Smooth muscle cell of the brain vasculature (primary cell): ENCODE measurements around the gene DNAH8.

Source experiments
- DNase-seq: peaks from one replicate; pipeline ENCODE4 v3.0.0-alpha.2; 2012; ENCODE audit warnings: low read depth, low spot score

Gene DNAH8

GRCh38 chr6:39049575-39050283 is 334.6 kb downstream of the DNAH8 start:
- no peak for DNase-seq

DNA sequence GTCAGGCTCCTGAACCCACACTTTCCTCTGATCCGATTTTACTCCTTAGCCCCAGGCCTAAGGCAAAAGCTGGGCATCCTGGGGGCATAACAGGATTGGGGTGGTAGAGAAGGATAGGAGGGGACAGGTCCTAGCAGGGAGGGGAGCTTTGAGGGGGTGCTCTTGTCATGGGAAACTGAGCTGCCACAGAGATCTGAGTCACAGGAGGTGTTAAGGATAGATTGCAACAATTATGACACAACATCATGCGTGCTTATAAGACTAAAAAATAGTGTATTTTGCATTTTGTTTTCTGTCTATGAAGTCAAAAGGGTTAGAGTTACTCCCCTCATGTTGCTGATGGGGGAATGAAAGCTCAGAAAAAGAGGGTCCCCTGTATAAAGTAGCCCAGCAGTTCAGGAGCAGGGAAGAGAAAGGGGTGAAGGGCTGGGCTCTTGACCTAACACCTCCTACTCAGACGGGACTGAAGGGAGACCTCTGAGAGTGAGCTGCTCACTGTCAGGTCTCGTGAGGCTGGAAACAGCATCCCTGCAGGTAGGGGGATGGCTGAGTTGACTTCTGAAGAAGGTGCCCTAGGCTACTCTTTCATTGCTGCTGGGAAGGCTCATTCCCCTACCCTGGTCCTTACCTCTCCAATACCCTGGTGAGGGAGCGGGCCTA is 335.5 kb downstream of the DNAH8 start:
- DNase-seq = no peak

DNA sequence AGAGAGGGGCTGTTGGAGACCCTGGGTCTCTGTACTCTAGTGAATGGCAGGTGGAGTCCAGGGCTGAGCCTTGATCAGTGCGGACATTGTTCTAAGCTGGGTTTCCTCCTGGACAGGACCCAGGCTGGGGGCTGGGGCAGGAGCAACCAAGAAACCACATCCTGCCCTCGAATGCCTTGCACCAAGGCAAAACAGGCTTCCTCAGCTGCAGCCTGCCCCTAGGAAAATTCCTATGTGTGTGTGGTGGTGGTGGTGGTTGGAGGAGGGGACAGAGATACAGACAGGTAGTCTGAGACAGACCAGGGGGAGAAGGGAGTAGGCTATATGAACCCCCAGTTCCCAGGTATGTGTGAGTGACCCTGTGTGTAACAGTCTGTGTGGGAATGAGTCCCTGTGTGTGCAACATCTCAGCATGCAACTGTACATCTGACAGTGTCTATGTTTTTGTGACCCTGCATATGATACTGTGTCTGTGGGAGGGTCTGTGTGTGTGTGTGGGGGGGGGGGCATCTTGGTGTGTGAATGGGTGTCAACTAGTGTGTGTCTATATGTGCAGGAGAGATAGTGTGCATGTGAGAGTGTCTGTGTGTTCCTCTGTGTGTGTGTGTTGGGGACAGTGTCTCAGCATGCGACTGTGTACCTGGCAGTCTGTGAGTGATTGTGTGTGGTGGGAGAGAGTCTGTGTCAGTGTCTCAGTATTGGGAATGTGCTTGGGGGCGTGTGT is 336.4 kb downstream of the DNAH8 start:
- DNase-seq = no peak

GRCh38 chr6:39053016-39053624 is 338.0 kb downstream of the DNAH8 start:
- no peak for DNase-seq

- DNase-seq = no peak
These were observed 338.9 kb downstream of the DNAH8 start for GRCh38 chr6:39053854-39054576.

DNA sequence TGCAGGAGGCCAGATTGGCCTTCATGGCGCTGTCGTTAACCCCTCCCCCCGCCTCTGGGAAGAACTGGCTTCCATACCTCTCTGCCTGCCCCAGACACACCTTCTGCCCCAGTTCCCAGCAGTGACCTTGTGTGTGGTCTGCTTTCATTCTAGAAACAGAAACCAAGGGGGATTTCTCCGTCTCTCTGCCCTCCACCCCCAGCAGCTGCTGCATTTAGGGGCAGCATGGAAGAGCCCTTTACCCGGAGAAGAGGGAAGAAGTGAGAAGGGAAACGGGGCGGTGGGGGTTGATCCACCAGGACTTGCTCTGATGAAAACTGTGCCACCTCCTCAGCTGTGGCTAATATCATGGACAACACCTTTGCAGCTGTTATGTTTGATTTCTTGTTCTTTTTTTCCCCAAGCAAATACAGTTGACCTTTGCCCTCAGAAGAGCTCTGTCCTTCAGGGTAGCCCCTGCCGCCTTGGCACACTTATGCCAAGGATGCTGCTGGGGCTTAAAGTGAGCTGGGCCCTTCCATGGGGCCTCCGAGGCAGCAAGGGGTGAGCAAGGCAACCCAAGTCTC is 339.5 kb downstream of the DNAH8 start:
- no peak for DNase-seq

DNA sequence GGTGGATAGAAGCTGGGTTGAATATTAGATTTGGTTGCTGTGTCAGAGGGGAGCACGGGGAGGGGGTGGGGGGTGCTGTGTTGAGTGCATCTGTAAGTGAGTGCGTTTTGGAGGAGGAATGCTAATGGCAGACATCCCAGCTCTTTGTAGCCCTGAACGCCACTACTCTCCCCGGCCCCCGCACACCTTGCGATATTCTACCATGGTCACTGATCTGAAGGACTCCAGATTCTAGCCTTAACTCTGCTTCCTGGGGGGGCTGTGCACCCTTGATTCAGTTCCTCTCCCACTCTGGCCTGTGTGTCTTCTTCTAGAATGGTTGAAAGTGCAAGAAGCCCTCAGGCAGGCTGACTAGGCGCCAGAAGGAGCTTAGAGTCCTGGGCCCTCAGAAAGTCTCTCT is 340.6 kb downstream of the DNAH8 start:
- DNase-seq = no peak

DNA sequence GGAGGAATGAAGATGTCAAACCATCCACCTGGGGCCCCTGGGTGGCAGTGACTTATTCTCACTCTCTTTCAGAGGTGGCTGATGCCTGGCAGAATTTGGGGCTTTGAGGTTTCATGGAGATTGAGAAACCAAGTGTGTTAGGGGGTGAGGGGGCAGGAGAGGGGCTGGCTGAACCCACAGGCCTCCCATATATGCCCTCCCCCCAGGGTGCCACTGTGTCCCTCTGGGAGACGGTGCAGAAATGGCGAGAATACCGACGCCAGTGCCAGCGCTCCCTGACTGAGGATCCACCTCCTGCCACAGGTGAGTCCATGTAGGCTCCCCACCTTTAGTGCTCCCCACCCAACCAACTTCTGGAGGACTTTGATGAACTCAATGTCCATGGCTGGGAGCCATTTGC is 341.1 kb downstream of the DNAH8 start:
- DNase-seq = no peak

GRCh38 chr6:39056681-39057080 is 341.6 kb downstream of the DNAH8 start:
- DNase-seq = no peak

DNA sequence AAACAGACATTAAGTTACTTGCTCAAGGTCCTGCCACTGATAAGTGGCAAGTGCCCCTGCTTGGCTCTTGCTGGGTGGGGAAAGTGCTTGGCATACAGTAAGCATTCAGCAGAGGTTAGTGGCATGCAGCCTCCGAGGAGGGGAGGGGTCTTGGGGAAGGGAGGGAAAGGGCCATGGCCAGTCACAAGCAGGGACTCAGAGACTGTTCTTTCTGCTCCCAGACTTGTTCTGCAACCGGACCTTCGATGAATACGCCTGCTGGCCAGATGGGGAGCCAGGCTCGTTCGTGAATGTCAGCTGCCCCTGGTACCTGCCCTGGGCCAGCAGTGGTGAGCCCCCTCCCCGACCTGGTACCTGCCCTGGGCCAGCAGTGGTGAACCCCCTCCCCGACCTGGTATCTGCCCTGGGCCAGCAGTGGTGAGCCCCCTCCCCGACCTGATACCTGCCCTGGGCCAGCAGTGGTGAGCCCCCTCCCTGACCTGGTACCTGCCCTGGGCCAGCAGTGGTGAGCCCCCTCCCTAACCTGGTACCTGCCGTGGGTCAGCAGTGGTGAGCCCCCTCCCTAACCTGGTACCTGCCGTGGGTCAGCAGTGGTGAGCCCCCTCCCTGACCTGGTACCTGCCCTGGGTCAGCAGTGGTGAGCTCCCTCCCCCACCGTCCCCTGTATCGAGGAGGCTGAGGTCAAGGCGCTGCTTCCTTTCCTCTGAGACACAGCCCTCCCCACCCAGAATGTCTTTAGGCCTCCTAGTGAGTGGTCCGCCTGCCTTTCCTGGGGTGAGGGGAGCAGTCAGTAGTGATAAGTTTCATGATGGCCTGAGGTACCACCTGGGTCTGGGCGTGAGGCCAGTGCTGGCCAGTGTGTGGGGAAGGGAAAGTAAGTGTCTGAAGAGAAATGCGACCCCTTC is 342.4 kb downstream of the DNAH8 start:
- no peak for DNase-seq

DNA sequence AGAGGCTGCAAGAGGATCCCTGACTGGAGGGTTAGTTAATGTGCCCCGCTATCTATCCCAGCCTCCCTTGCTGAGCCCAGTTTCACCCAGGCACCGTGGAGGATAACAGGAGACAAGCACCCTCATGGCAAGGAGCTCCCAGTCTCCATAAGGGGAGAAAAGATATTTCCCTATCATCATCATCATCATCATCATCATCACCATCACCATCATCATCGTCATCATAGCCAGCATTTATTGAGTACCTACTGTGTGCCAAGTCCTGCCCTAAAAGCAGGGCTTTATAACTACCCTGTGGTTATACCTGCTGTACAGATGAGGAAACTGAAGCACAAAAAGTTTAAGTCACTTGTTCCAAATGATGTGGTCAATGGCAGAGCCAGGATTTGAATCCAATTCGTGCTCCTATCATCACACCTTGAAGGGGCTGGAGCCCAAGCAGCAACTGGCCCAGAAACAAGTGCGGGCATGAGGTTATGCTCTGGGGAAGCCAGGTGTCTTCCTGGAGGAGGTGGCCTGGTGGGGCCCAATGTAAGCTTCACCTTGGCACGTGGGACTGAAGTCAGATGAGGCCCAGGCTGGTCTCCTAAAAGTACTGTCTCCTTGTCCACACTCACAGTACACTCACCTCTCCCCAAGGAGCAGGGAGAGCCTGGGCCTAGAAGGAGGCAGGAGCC is 343.5 kb downstream of the DNAH8 start:
- no peak for DNase-seq

- no peak for DNase-seq
These were observed 344.6 kb downstream of the DNAH8 start for GRCh38 chr6:39059496-39060310.

GRCh38 chr6:39060467-39061160 is 345.5 kb downstream of the DNAH8 start:
- DNase-seq = no peak

DNA sequence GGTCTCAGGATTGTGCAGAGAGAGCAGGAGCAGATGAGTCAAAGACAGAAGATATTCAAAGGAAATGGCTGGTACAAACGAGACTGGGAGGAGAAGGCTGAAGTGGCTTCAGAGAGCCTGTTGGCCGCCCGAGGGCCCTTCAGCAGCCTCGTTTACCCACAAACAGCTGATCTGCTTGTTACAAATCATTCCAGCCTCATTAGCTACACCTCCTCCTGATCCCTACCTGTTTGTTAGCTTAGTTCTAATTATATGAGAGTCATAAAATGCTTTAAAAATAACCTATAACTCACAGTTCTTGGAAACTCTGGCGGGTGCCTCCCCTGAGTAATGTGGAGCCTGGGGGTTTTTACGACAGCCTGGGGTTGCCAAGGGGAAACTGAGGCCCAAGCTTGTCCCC is 346.1 kb downstream of the DNAH8 start:
- DNase-seq = no peak

DNA sequence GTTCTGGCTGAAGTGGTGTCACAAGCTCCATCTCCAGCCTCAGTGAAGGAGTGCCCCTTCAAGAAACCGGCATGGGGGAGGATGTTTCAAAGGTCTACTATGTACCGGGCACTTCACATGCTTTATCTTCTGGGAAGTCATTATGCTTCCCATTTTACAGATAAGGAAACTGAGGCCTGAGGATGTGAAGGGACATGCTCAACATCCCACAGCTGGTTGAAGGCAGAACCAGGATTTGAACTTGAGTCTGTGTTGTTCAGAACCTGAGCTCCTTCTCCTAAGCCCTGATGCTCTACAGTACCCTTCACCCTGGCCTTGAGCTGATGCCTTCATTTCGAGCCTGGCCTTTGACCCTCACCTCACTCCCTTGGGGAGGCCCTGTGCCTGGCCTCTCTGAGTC is 346.5 kb downstream of the DNAH8 start:
- no peak for DNase-seq

DNA sequence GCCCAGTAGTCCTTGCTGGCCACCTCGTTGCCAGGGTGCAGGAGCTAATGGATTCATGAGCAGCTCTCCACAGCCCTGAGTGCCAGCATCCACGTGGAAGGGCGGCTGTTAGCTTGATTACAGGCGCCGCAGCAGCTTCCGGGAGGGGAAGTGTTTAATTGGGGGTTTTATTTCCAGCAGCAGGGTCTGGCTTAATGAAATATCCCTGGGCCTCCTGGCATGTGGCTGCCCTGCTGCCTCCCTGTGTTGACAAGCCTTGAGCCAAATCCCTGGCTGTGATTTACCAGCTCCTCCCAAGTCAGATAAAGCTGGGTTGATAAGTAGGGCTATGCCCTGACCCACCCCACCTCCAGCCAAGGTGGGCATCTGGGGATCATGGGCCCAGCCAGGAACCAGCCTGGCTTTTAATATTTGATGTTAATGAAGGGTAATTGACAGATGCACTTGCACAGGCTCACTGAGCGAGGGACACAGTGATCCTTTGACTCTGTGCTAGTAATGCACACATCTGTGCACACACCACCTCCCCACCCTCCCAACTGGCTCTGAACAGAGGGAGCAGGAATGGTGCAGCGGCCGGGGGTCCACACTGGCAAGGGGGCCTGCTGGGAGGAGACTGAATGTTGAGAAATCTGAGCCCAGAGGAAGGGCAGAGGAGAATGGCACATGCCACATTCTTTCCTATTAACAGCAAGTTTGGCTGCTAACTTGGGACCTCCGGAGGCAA is 347.1 kb downstream of the DNAH8 start:
- no peak for DNase-seq

- DNase-seq = no peak
These were observed 348.4 kb downstream of the DNAH8 start for GRCh38 chr6:39063526-39063925.

- DNase-seq = no peak
These were observed 350.4 kb downstream of the DNAH8 start for GRCh38 chr6:39065561-39065960.
